ENCODE measurements around the gene KRTAP5-8. TPM values are rescaled to one million over a fixed set of nuclear protein-coding genes. Genes with fewer than 3 reads are reported as not detected.

KRTAP5-8 gene
- total RNA-seq, 1 donor from 2014 or later: not detected

- Mint-ChIP-seq H3K36me3 (ENCODE audit: low read depth) (no peaks in the 10 kb centered on the region), H3K4me3 (no peak overlapping the region), H3K4me1 (ENCODE audit: low read depth) (no peaks in the 10 kb centered on the region), H3K9me3 (peaks cover 13% of the 10 kb centered on the region), H3K27me3 (ENCODE audit: insufficient read depth) (no peaks in the 10 kb centered on the region), H3K27ac (no peak overlapping the region)
- intact Hi-C loops (cut with micrococcal nuclease): no loop called here
- DNase-seq (ENCODE audit: low spot score): no peak
These were observed 4.6 kb downstream of the KRTAP5-8 start for GRCh38 chr11:71542382-71542781.

- Mint-ChIP-seq H3K27me3 (ENCODE audit: insufficient read depth) (no peaks in the 10 kb centered on the region), H3K27ac (no peak overlapping the region), H3K4me1 (ENCODE audit: low read depth) (no peaks in the 10 kb centered on the region), H3K9me3 (peaks cover 13% of the 10 kb centered on the region), H3K4me3 (no peak overlapping the region), H3K36me3 (ENCODE audit: low read depth) (no peaks in the 10 kb centered on the region)
- no peak for DNase-seq (ENCODE audit: low spot score)
- intact Hi-C loops (cut with micrococcal nuclease): no loop called here
These were observed 5.3 kb downstream of the KRTAP5-8 start for GRCh38 chr11:71542879-71543777.

GRCh38 chr11:71543866-71544265, 6.0 kb downstream of the KRTAP5-8 start:
- Mint-ChIP-seq H3K4me3 (no peak overlapping the region), H3K9me3 (peaks cover 13% of the 10 kb centered on the region), H3K4me1 (ENCODE audit: low read depth) (no peaks in the 10 kb centered on the region), H3K27ac (no peak overlapping the region), H3K36me3 (ENCODE audit: low read depth) (no peaks in the 10 kb centered on the region), H3K27me3 (ENCODE audit: insufficient read depth) (no peaks in the 10 kb centered on the region)
- DNase-seq (ENCODE audit: low spot score): no peak
- intact Hi-C loops (cut with micrococcal nuclease): no loop called here

- no peak for DNase-seq (ENCODE audit: low spot score)
- H3K4me1 Mint-ChIP-seq (ENCODE audit: low read depth): no peaks in the 10 kb centered on the region
- H3K27ac Mint-ChIP-seq: no peak overlapping the region
- H3K27me3 Mint-ChIP-seq (ENCODE audit: insufficient read depth): peaks cover 5% of the 10 kb centered on the region
- H3K9me3 Mint-ChIP-seq: peaks cover 13% of the 10 kb centered on the region
- intact Hi-C loops (cut with micrococcal nuclease): no loop called here
- H3K4me3 Mint-ChIP-seq: no peak overlapping the region
- H3K36me3 Mint-ChIP-seq (ENCODE audit: low read depth): no peaks in the 10 kb centered on the region
These were observed 6.8 kb downstream of the KRTAP5-8 start for GRCh38 chr11:71544525-71545214.

- DNase-seq (ENCODE audit: low spot score): no peak
- Mint-ChIP-seq H3K4me3 (no peak overlapping the region), H3K4me1 (ENCODE audit: low read depth) (no peaks in the 10 kb centered on the region), H3K27me3 (ENCODE audit: insufficient read depth) (peaks cover 7% of the 10 kb centered on the region), H3K36me3 (ENCODE audit: low read depth) (no peaks in the 10 kb centered on the region), H3K9me3 (peaks cover 12% of the 10 kb centered on the region), H3K27ac (no peak overlapping the region)
- intact Hi-C loops (cut with micrococcal nuclease): no loop called here
These were observed 7.7 kb downstream of the KRTAP5-8 start for GRCh38 chr11:71545405-71545966.

- Mint-ChIP-seq H3K27me3 (ENCODE audit: insufficient read depth) (peaks cover 7% of the 10 kb centered on the region), H3K4me1 (ENCODE audit: low read depth) (no peaks in the 10 kb centered on the region), H3K4me3 (no peak within 1 kb of the TSS), H3K9me3 (no peaks in the 10 kb centered on the region), H3K36me3 (ENCODE audit: low read depth) (no peaks in the 10 kb centered on the region), H3K27ac (no peak within 1 kb of the TSS)
- no peak for DNase-seq (ENCODE audit: low spot score)
- intact Hi-C loops (cut with micrococcal nuclease): no loop called here
These were observed 10.3 kb downstream of the KRTAP5-8 start, which contains the start of gene KRTAP5-9 for GRCh38 chr11:71548120-71548519. Gene KRTAP5-9, plus strand, starts transcription at chr11:71548420. Its CDS starts 238 bp downstream, at chr11:71548658.

GRCh38 chr11:71548716-71549151, 10.9 kb downstream of the KRTAP5-8 start:
- H3K27ac Mint-ChIP-seq: no peak overlapping the region
- no peaks in the 10 kb centered on the region for H3K36me3 Mint-ChIP-seq (ENCODE audit: low read depth)
- no peak for DNase-seq (ENCODE audit: low spot score)
- no peaks in the 10 kb centered on the region for H3K4me1 Mint-ChIP-seq (ENCODE audit: low read depth)
- intact Hi-C loops (cut with micrococcal nuclease): no loop called here
- no peaks in the 10 kb centered on the region for H3K9me3 Mint-ChIP-seq
- no peak overlapping the region for H3K4me3 Mint-ChIP-seq
- peaks cover 7% of the 10 kb centered on the region for H3K27me3 Mint-ChIP-seq (ENCODE audit: insufficient read depth)

- H3K4me1 Mint-ChIP-seq (ENCODE audit: low read depth): no peaks in the 10 kb centered on the region
- no peaks in the 10 kb centered on the region for H3K36me3 Mint-ChIP-seq (ENCODE audit: low read depth)
- H3K9me3 Mint-ChIP-seq: no peaks in the 10 kb centered on the region
- H3K27me3 Mint-ChIP-seq (ENCODE audit: insufficient read depth): peaks cover 7% of the 10 kb centered on the region
- intact Hi-C loops (cut with micrococcal nuclease): no loop called here
- H3K4me3 Mint-ChIP-seq: no peak overlapping the region
- no peak overlapping the region for H3K27ac Mint-ChIP-seq
- DNase-seq (ENCODE audit: low spot score): no peak
These were observed 13.9 kb downstream of the KRTAP5-8 start for GRCh38 chr11:71551711-71552110.

- Mint-ChIP-seq H3K4me1 (ENCODE audit: low read depth) (no peaks in the 10 kb centered on the region), H3K4me3 (no peak overlapping the region), H3K36me3 (ENCODE audit: low read depth) (no peaks in the 10 kb centered on the region), H3K27ac (no peak overlapping the region), H3K27me3 (ENCODE audit: insufficient read depth) (peaks cover 9% of the 10 kb centered on the region), H3K9me3 (no peaks in the 10 kb centered on the region)
- DNase-seq (ENCODE audit: low spot score): no peak
- intact Hi-C loops (cut with micrococcal nuclease): no loop called here
These were observed 17.2 kb downstream of the KRTAP5-8 start for GRCh38 chr11:71554996-71555395.

GRCh38 chr11:71555508-71555907, 17.7 kb downstream of the KRTAP5-8 start:
- intact Hi-C loops (cut with micrococcal nuclease): no loop called here
- Mint-ChIP-seq H3K27me3 (ENCODE audit: insufficient read depth) (peaks cover 9% of the 10 kb centered on the region), H3K36me3 (ENCODE audit: low read depth) (no peaks in the 10 kb centered on the region), H3K4me3 (no peak overlapping the region), H3K4me1 (ENCODE audit: low read depth) (no peaks in the 10 kb centered on the region), H3K9me3 (no peaks in the 10 kb centered on the region), H3K27ac (no peak overlapping the region)
- no peak for DNase-seq (ENCODE audit: low spot score)

- intact Hi-C loops (cut with micrococcal nuclease): no loop called here
- Mint-ChIP-seq H3K4me3 (no peak overlapping the region), H3K36me3 (ENCODE audit: low read depth) (no peaks in the 10 kb centered on the region), H3K27me3 (ENCODE audit: insufficient read depth) (peaks cover 9% of the 10 kb centered on the region), H3K4me1 (ENCODE audit: low read depth) (no peaks in the 10 kb centered on the region), H3K9me3 (no peaks in the 10 kb centered on the region), H3K27ac (no peak overlapping the region)
- DNase-seq (ENCODE audit: low spot score): no peak
These were observed 18.2 kb downstream of the KRTAP5-8 start for GRCh38 chr11:71556018-71556417.

GRCh38 chr11:71557257-71557656, 19.4 kb downstream of the KRTAP5-8 start:
- intact Hi-C loops (cut with micrococcal nuclease): no loop called here
- Mint-ChIP-seq H3K27ac (no peak overlapping the region), H3K9me3 (no peaks in the 10 kb centered on the region), H3K27me3 (ENCODE audit: insufficient read depth) (peaks cover 9% of the 10 kb centered on the region), H3K4me1 (ENCODE audit: low read depth) (no peaks in the 10 kb centered on the region), H3K36me3 (ENCODE audit: low read depth) (no peaks in the 10 kb centered on the region), H3K4me3 (no peak overlapping the region)
- DNase-seq (ENCODE audit: low spot score): no peak

GRCh38 chr11:71558996-71559395, 21.2 kb downstream of the KRTAP5-8 start:
- intact Hi-C loops (cut with micrococcal nuclease): no loop called here
- peaks cover 15% of the 10 kb centered on the region for H3K27me3 Mint-ChIP-seq (ENCODE audit: insufficient read depth)
- H3K4me3 Mint-ChIP-seq: no peak overlapping the region
- DNase-seq (ENCODE audit: low spot score): no peak
- no peaks in the 10 kb centered on the region for H3K36me3 Mint-ChIP-seq (ENCODE audit: low read depth)
- H3K27ac Mint-ChIP-seq: no peak overlapping the region
- no peaks in the 10 kb centered on the region for H3K4me1 Mint-ChIP-seq (ENCODE audit: low read depth)
- H3K9me3 Mint-ChIP-seq: no peaks in the 10 kb centered on the region

Data from activated T-helper 1 cell treated with anti-CD3 and anti-CD28 coated beads, Interleukin-12 subunit alpha, Interleukin-12 subunit beta, Interleukin-2, Interleukin-4 antibody, amounts not matched to agents 30 ng/mL and 10 ng/mL and 1 ng/mL, durations not matched to agents 14 hours and 24 hours and 36 hours (primary cell).